ENCODE results near the gene NDC1. TPM values are rescaled to one million over a fixed set of nuclear protein-coding genes. Genes with fewer than 3 reads are reported as not detected.

NDC1 gene
- total RNA-seq, 1 experiment from 2014 or later, result 44.8 TPM

DNA sequence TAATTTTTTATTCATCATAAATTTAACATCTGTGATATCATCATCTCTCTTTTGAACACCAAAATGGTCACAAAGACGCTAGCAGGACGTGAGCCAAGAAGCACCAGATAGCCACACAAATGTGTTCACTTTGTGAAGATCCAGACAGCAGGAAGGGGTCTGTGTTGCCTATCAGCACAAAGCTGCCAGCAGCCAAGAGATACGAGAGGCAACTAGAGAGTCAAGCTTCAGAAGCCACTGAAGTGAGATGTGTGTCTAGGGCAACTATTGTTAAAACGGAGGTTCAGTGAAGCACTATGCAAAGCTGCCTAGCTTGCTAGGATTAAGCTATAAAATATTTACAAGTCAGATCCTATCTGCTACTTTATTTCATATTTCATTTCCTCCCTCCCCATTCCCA lies 45.3 kb downstream of the NDC1 start:
- intact Hi-C loops (cut with micrococcal nuclease; ENCODE audit: unreplicated experiment), result no loop called here
- H3K27me3 Mint-ChIP-seq (ENCODE audit: unreplicated experiment), result no peaks in the 10 kb centered on the region
- no peak for TF ChIP-seq CTCF (IDR thresholded peaks at IDR 0.05; ENCODE audit: unreplicated experiment)
- no peak overlapping the region for H3K27ac Mint-ChIP-seq (ENCODE audit: unreplicated experiment)
- no peak overlapping the region for H3K4me3 Mint-ChIP-seq (ENCODE audit: low read depth, unreplicated experiment)
- peaks cover 31% of the 10 kb centered on the region for H3K36me3 Mint-ChIP-seq (ENCODE audit: insufficient read depth, unreplicated experiment)
- H3K9me3 Mint-ChIP-seq (ENCODE audit: low read depth, unreplicated experiment), result no peaks in the 10 kb centered on the region
- no peaks in the 10 kb centered on the region for H3K4me1 Mint-ChIP-seq (ENCODE audit: low read depth, unreplicated experiment)
- CTCF ChIA-PET, result no interaction called here
- no TSS peak for BruUV-seq (replicated peaks)
- no peak for DNase-seq

DNA sequence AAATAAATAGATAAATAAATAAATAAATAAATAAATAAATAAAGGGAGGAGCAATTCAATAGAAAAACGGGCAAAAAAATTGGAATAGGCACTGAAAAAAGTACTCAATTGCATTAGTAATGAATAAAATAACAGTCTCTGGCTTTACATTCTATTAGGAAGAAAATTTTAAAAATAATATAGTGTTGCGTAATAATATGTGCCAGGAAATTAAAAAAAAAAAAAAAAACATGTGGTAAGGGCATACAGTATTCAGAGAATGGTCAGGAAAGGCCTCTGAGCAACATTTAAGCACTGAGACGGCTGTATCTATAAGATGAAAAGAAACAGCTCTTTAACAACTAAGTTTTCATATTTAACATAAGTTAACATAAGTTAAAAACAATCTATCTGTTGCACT lies 50.4 kb downstream of the NDC1 start:
- no peak overlapping the region for H3K27ac Mint-ChIP-seq (ENCODE audit: unreplicated experiment)
- CTCF ChIA-PET, result no interaction called here
- H3K27me3 Mint-ChIP-seq (ENCODE audit: unreplicated experiment), result no peaks in the 10 kb centered on the region
- BruUV-seq (replicated peaks), result no TSS peak
- no peaks in the 10 kb centered on the region for H3K4me1 Mint-ChIP-seq (ENCODE audit: low read depth, unreplicated experiment)
- intact Hi-C loops (cut with micrococcal nuclease; ENCODE audit: unreplicated experiment), result no loop called here
- no peak for DNase-seq
- H3K9me3 Mint-ChIP-seq (ENCODE audit: low read depth, unreplicated experiment), result no peaks in the 10 kb centered on the region
- no peak for TF ChIP-seq CTCF (IDR thresholded peaks at IDR 0.05; ENCODE audit: unreplicated experiment)
- H3K36me3 Mint-ChIP-seq (ENCODE audit: insufficient read depth, unreplicated experiment), result peaks cover 22% of the 10 kb centered on the region
- no peak overlapping the region for H3K4me3 Mint-ChIP-seq (ENCODE audit: low read depth, unreplicated experiment)

DNA sequence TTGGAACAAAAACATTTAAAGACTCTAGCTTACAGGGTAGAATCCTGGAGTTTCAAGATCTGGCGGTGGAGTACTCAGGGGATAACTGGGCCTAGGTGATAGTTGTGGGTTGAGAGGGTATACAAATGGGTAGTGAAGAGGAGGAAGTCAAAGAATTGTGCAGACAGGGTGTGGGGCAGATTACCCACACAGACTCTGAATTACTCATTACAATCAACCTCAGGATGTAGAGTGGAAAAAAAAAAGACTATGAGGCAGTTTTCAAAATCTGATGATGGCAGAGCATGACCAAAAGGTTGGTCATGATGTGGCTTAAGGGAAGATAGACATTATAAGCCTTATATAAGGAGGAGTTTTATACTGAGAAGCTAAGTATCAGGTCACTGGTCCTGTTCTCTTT lies 55.0 kb downstream of the NDC1 start:
- DNase-seq, result no peak
- Mint-ChIP-seq H3K27ac (ENCODE audit: unreplicated experiment) (no peak overlapping the region), H3K27me3 (ENCODE audit: unreplicated experiment) (no peaks in the 10 kb centered on the region), H3K36me3 (ENCODE audit: insufficient read depth, unreplicated experiment) (peaks cover 5% of the 10 kb centered on the region), H3K4me1 (ENCODE audit: low read depth, unreplicated experiment) (no peaks in the 10 kb centered on the region), H3K4me3 (ENCODE audit: low read depth, unreplicated experiment) (no peak overlapping the region), H3K9me3 (ENCODE audit: low read depth, unreplicated experiment) (no peaks in the 10 kb centered on the region)
- intact Hi-C loops (cut with micrococcal nuclease; ENCODE audit: unreplicated experiment), result no loop called here
- no peak for TF ChIP-seq CTCF (IDR thresholded peaks at IDR 0.05; ENCODE audit: unreplicated experiment)
- CTCF ChIA-PET, result no interaction called here
- no TSS peak for BruUV-seq (replicated peaks)

DNA sequence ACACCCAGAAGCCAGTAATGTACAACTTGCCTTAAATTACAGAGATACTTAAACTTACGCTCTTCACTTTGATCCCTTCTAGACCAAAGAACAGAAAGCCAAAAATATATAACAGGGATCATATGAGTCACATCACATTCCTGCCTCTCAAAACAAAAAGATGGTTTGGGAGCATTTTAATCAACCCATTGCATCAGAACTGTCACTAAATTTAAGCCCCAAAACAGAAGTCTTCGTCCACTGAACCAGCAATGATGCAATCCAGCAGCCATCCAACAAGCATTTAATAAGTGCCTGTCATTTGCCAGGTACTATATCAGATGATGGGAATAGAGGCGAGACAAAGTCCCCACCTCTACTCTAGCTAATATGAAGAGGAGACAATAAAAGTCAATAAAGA lies 56.4 kb downstream of the NDC1 start:
- peaks cover 10% of the 10 kb centered on the region for H3K36me3 Mint-ChIP-seq (ENCODE audit: insufficient read depth, unreplicated experiment)
- H3K27ac Mint-ChIP-seq (ENCODE audit: unreplicated experiment), result no peak overlapping the region
- BruUV-seq (replicated peaks), result no TSS peak
- H3K4me1 Mint-ChIP-seq (ENCODE audit: low read depth, unreplicated experiment), result no peaks in the 10 kb centered on the region
- CTCF ChIA-PET, result no interaction called here
- H3K4me3 Mint-ChIP-seq (ENCODE audit: low read depth, unreplicated experiment), result no peak overlapping the region
- no peaks in the 10 kb centered on the region for H3K9me3 Mint-ChIP-seq (ENCODE audit: low read depth, unreplicated experiment)
- DNase-seq, result no peak
- TF ChIP-seq CTCF (IDR thresholded peaks at IDR 0.05; ENCODE audit: unreplicated experiment), result no peak
- intact Hi-C loops (cut with micrococcal nuclease; ENCODE audit: unreplicated experiment), result no loop called here
- H3K27me3 Mint-ChIP-seq (ENCODE audit: unreplicated experiment), result no peaks in the 10 kb centered on the region

- H3K9me3 Mint-ChIP-seq (ENCODE audit: low read depth, unreplicated experiment), result no peaks in the 10 kb centered on the region
- no peak overlapping the region for H3K27ac Mint-ChIP-seq (ENCODE audit: unreplicated experiment)
- intact Hi-C loops (cut with micrococcal nuclease; ENCODE audit: unreplicated experiment), result no loop called here
- peaks cover 5% of the 10 kb centered on the region for H3K36me3 Mint-ChIP-seq (ENCODE audit: insufficient read depth, unreplicated experiment)
- CTCF ChIA-PET, result no interaction called here
- no TSS peak for BruUV-seq (replicated peaks)
- no peak for DNase-seq
- no peaks in the 10 kb centered on the region for H3K27me3 Mint-ChIP-seq (ENCODE audit: unreplicated experiment)
- no peaks in the 10 kb centered on the region for H3K4me1 Mint-ChIP-seq (ENCODE audit: low read depth, unreplicated experiment)
- H3K4me3 Mint-ChIP-seq (ENCODE audit: low read depth, unreplicated experiment), result no peak overlapping the region
- TF ChIP-seq CTCF (IDR thresholded peaks at IDR 0.05; ENCODE audit: unreplicated experiment), result no peak
Observed at GRCh38 chr1:53777272-53777671, 60.8 kb downstream of the NDC1 start.
